ENCODE data around the gene BPIFB4. TPM values are rescaled to one million over a fixed set of nuclear protein-coding genes. Genes with fewer than 3 reads are reported as not detected.

Gene BPIFB4
- total RNA-seq, 1 donor from 2014 or later, result not detected

- H3K9me3 ChIP-seq (ENCODE audit: insufficient read depth, low read depth, low read length), result no peaks in the 10 kb centered on the region
- H3K9me3 Mint-ChIP-seq (ENCODE audit: unreplicated experiment), result peaks cover 7% of the 10 kb centered on the region
- H3K27me3 ChIP-seq (ENCODE audit: insufficient read depth, low read length), result no peaks in the 10 kb centered on the region
- H3K27ac ChIP-seq (ENCODE audit: low read depth, low read length), result no peak overlapping the region
- H3K9ac ChIP-seq (ENCODE audit: low read length), result no peak overlapping the region
- H3K27ac Mint-ChIP-seq (ENCODE audit: unreplicated experiment), result no peak overlapping the region
- no peaks in the 10 kb centered on the region for H3K79me2 ChIP-seq (ENCODE audit: insufficient read depth, low read length)
- H3K4me1 ChIP-seq (ENCODE audit: insufficient read depth, low read length), result no peaks in the 10 kb centered on the region
- TF ChIP-seq, protein P1, sequence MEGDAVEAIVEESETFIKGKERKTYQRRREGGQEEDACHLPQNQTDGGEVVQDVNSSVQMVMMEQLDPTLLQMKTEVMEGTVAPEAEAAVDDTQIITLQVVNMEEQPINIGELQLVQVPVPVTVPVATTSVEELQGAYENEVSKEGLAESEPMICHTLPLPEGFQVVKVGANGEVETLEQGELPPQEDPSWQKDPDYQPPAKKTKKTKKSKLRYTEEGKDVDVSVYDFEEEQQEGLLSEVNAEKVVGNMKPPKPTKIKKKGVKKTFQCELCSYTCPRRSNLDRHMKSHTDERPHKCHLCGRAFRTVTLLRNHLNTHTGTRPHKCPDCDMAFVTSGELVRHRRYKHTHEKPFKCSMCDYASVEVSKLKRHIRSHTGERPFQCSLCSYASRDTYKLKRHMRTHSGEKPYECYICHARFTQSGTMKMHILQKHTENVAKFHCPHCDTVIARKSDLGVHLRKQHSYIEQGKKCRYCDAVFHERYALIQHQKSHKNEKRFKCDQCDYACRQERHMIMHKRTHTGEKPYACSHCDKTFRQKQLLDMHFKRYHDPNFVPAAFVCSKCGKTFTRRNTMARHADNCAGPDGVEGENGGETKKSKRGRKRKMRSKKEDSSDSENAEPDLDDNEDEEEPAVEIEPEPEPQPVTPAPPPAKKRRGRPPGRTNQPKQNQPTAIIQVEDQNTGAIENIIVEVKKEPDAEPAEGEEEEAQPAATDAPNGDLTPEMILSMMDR (IDR thresholded peaks at IDR 0.05; ENCODE audit: insufficient read depth, low read depth, low read length), result no peak
- TF ChIP-seq EZH2 (IDR thresholded peaks at IDR 0.05; ENCODE audit: insufficient read depth, low read length), result no peak
- no peak overlapping the region for H3K4me3 Mint-ChIP-seq (ENCODE audit: unreplicated experiment)
- no peak overlapping the region for H2AFZ ChIP-seq (ENCODE audit: low read depth, low read length)
- no peak overlapping the region for H3K4me3 ChIP-seq (ENCODE audit: insufficient read depth, low read depth, low read length)
- FAIRE-seq (no peak), DNase-seq (ENCODE audit: low read depth) (no peak)
- no peaks in the 10 kb centered on the region for H4K20me1 ChIP-seq (ENCODE audit: insufficient read depth, low read length)
- H3K4me1 Mint-ChIP-seq (ENCODE audit: low read depth, unreplicated experiment), result peaks cover 3% of the 10 kb centered on the region
- no peak overlapping the region for H3K4me2 ChIP-seq (ENCODE audit: low read length)
- no peaks in the 10 kb centered on the region for H3K36me3 Mint-ChIP-seq (ENCODE audit: low read depth, unreplicated experiment)
- H3K27me3 Mint-ChIP-seq (ENCODE audit: low read depth, unreplicated experiment), result peaks cover 44% of the 10 kb centered on the region
- no peaks in the 10 kb centered on the region for H3K36me3 ChIP-seq (ENCODE audit: insufficient read depth, low read length)
Observed at GRCh38 chr20:33081411-33082154, 2.1 kb downstream of the BPIFB4 start.

DNA sequence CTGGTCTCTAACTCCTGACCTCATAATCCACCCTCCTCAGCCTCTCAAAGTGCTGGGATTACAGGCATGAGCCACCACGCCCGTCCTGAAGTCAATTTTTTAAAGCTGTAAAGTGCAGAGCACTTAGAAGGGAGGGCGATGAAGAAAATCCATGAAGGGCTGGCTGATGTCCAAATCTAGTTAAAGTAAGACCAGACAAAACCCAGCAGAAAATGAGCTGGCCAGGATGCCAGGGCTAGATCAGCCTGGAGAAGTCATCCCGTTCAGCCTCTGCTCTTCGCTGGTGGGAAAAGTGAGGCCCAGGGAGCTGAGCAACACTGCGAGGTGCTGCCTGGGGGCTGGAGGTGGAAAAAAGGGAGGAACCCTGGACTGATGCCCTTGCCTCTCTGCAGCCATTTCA lies 3.1 kb downstream of the BPIFB4 start:
- Mint-ChIP-seq H3K9me3 (ENCODE audit: unreplicated experiment) (peaks cover 7% of the 10 kb centered on the region), H3K36me3 (ENCODE audit: low read depth, unreplicated experiment) (no peaks in the 10 kb centered on the region), H3K27ac (ENCODE audit: unreplicated experiment) (no peak overlapping the region), H3K27me3 (ENCODE audit: low read depth, unreplicated experiment) (peaks cover 45% of the 10 kb centered on the region), H3K4me3 (ENCODE audit: unreplicated experiment) (no peak overlapping the region), H3K4me1 (ENCODE audit: low read depth, unreplicated experiment) (no peaks in the 10 kb centered on the region)
- no peaks in the 10 kb centered on the region for H3K79me2 ChIP-seq (ENCODE audit: insufficient read depth, low read length)
- no peaks in the 10 kb centered on the region for H4K20me1 ChIP-seq (ENCODE audit: insufficient read depth, low read length)
- TF ChIP-seq EZH2 (IDR thresholded peaks at IDR 0.05; ENCODE audit: insufficient read depth, low read length), result no peak
- TF ChIP-seq, protein P1 (IDR thresholded peaks at IDR 0.05; ENCODE audit: insufficient read depth, low read depth, low read length), result no peak
- H3K4me3 ChIP-seq (ENCODE audit: insufficient read depth, low read depth, low read length), result no peak overlapping the region
- H3K9me3 ChIP-seq (ENCODE audit: insufficient read depth, low read depth, low read length), result no peaks in the 10 kb centered on the region
- FAIRE-seq (no peak), DNase-seq (ENCODE audit: low read depth) (no peak)
- no peaks in the 10 kb centered on the region for H3K27me3 ChIP-seq (ENCODE audit: insufficient read depth, low read length)
- H3K9ac ChIP-seq (ENCODE audit: low read length), result no peak overlapping the region
- no peaks in the 10 kb centered on the region for H3K36me3 ChIP-seq (ENCODE audit: insufficient read depth, low read length)
- no peaks in the 10 kb centered on the region for H3K4me1 ChIP-seq (ENCODE audit: insufficient read depth, low read length)
- no peak overlapping the region for H3K4me2 ChIP-seq (ENCODE audit: low read length)
- H3K27ac ChIP-seq (ENCODE audit: low read depth, low read length), result no peak overlapping the region
- no peak overlapping the region for H2AFZ ChIP-seq (ENCODE audit: low read depth, low read length)
